Esophagus squamous epithelium (tissue), 4 donors: Measurements from ENCODE around the gene GABRA4.

ENCODE experiments used
- CTCF ChIP-seq, 6 experiments: fragments of 450-650 bp in 4 of 6; fragments of 200-600 bp in 2 of 6; sonication (generic) in 2 of 6; IDR thresholded peaks; one replicate each; pipeline ENCODE4 v1.5.1; 2016 to 2019; ENCODE audit warnings: antibody characterized with exemption in 6 of 6, mild to moderate bottlenecking in 4 of 6, moderate library complexity in 4 of 6
- POLR2A ChIP-seq, 4 donors: fragments of 450-650 bp; IDR thresholded peaks; one replicate each; pipeline ENCODE4 v1.6.1; 2017; ENCODE audit warnings: antibody characterized with exemption in 4 of 4, mild to moderate bottlenecking in 4 of 4, moderate library complexity in 3 of 4

- TF ChIP-seq POLR2A (IDR thresholded peaks at IDR 0.05) (no peak), CTCF (IDR thresholded peaks at IDR 0.05) (no peak)
Observed at GRCh38 chr4:46953564-46953963, 39.8 kb downstream of the GABRA4 start.
